ENCODE data around the gene POLR2J3. TPM values are rescaled to one million over a fixed set of nuclear protein-coding genes. Genes with fewer than 3 reads are reported as not detected.
"Not testable (repeated sequence)": the region's sequence is repeated elsewhere in the genome, so short reads cannot be mapped to it uniquely, and the experiment has no call there.

Gene POLR2J3
- total RNA-seq, 1 donor from 2014 or later = 10.4 TPM

DNA sequence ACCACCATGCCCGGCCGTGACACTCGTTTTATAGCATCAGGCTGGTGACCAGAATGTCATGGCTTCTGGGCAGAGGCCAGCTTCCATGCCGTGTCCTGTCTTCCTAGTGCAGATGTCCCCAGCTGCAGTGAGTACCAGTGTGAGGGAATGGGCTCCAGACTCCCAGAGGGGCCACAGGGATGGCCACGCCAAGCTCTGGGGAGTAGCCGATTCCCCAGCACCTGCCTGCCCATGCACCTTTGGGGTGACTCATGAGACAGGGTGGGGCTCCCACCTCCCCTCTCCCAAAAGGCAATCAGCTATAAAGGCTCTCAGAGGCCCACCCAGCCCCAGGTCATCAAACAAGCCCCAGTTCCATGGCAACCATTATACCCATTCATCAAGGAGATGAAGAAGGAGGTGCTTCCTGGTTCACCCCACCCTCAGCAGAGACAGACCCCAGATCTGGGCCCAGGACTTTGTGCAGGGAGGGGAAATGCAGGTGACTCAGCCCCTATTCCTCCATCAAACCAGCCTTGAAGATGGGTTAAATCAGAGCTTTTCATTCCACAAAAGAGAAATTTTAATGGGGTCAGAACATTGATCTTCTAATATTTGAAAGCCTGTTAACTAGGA lies 21.5 kb downstream of the POLR2J3 start, which contains the start of gene SPDYE2:
SPDYE2 (plus strand) TSS at position 419 of the 615 bp plus-strand sequence. CDS start 2,030 bp downstream, outside the sequence.
- H3K36me3 ChIP-seq (ENCODE audit: control insufficient read depth, insufficient read depth, low read length); H3K27me3 ChIP-seq (ENCODE audit: control insufficient read depth, insufficient read depth, low read length); DNase-seq (ENCODE audit: low read depth); H3K4me3 ChIP-seq (ENCODE audit: low read depth, low read length): not testable (repeated sequence)

- not testable (repeated sequence) for H3K27me3 ChIP-seq (ENCODE audit: control insufficient read depth, insufficient read depth, low read length); DNase-seq (ENCODE audit: low read depth); H3K36me3 ChIP-seq (ENCODE audit: control insufficient read depth, insufficient read depth, low read length); H3K4me3 ChIP-seq (ENCODE audit: low read depth, low read length)
Measured at GRCh38 chr7:102546353-102546752, 26.0 kb downstream of the POLR2J3 start.

DNA sequence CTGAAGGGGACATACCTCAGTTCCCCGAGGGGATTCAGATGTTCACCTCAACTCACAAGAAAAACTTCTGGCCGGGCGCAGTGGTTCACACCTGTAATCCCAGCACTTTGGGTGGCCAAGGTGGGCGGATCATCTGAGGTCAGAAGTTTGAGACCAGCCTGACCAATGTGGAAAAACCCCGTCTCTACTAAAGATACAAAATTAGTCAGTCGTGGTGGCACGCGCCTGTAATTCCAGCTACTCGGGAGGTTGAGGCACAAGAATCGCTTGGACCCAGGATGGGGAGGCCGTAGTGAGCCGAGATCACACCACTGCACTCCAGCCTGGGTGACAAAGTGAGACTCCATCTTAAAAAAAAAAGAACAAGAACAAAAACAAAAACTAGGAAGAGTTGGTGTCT lies 27.1 kb downstream of the POLR2J3 start:
- DNase-seq (ENCODE audit: low read depth); H3K27me3 ChIP-seq (ENCODE audit: control insufficient read depth, insufficient read depth, low read length); H3K4me3 ChIP-seq (ENCODE audit: low read depth, low read length); H3K36me3 ChIP-seq (ENCODE audit: control insufficient read depth, insufficient read depth, low read length): not testable (repeated sequence)

GRCh38 chr7:102544372-102544771 lies 28.0 kb downstream of the POLR2J3 start:
- not testable (repeated sequence) for DNase-seq (ENCODE audit: low read depth); H3K4me3 ChIP-seq (ENCODE audit: low read depth, low read length); H3K36me3 ChIP-seq (ENCODE audit: control insufficient read depth, insufficient read depth, low read length); H3K27me3 ChIP-seq (ENCODE audit: control insufficient read depth, insufficient read depth, low read length)

DNA sequence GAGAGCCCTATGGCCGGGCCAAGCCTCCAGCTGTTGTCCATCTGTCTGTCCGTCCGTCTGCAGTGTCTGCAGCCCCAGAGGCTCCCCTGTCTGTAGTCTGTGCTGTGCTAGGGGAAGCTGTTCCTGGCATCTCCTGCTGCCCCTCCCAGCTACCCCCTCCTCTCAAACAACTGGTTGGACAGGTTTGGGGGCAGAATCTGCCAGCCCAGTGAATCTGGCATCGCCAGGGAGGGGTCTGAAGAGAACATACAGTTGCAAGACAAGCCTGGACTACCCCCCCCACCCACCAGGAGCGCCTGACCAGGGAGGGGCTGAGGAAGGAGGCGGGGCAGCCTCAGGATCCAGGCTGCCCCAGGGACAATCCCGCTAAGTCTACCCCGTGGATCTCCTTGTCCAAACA lies 28.8 kb downstream of the POLR2J3 start, which contains the start of gene UPK3BL2:
UPK3BL2 (minus strand) TSS at position 101 of the 400 bp plus-strand sequence; CDS start at position 41, 60 bp downstream.
- H3K36me3 ChIP-seq (ENCODE audit: control insufficient read depth, insufficient read depth, low read length); DNase-seq (ENCODE audit: low read depth); H3K27me3 ChIP-seq (ENCODE audit: control insufficient read depth, insufficient read depth, low read length); H3K4me3 ChIP-seq (ENCODE audit: low read depth, low read length): not testable (repeated sequence)

DNA sequence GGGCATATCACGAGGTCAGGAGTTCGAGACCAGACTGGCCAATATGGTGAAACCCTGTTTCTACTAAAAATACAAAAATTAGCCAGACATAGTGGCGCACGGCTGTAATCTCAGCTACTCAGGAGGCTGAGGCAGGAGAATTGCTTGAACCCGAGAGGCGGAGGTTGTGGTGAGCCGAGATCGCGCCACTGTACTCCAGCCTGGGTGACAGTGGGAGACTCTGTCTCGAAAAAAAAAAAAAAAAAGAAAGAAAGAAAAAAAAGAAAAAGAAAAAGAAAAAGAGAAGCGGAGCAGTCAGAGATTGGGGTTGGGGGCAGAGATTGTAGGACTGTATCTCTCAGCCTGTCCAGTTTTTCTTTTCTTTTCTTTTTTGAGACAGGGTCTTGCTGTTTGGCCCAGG lies 29.6 kb downstream of the POLR2J3 start:
- H3K27me3 ChIP-seq (ENCODE audit: control insufficient read depth, insufficient read depth, low read length); H3K4me3 ChIP-seq (ENCODE audit: low read depth, low read length); DNase-seq (ENCODE audit: low read depth); H3K36me3 ChIP-seq (ENCODE audit: control insufficient read depth, insufficient read depth, low read length): not testable (repeated sequence)

- not testable (repeated sequence) for DNase-seq (ENCODE audit: low read depth); H3K4me3 ChIP-seq (ENCODE audit: low read depth, low read length); H3K27me3 ChIP-seq (ENCODE audit: control insufficient read depth, insufficient read depth, low read length); H3K36me3 ChIP-seq (ENCODE audit: control insufficient read depth, insufficient read depth, low read length)
Measured at GRCh38 chr7:102542083-102542482, 30.3 kb downstream of the POLR2J3 start.

- not testable (repeated sequence) for H3K36me3 ChIP-seq (ENCODE audit: control insufficient read depth, insufficient read depth, low read length); H3K27me3 ChIP-seq (ENCODE audit: control insufficient read depth, insufficient read depth, low read length); DNase-seq (ENCODE audit: low read depth); H3K4me3 ChIP-seq (ENCODE audit: low read depth, low read length)
Measured at GRCh38 chr7:102540604-102541003, 31.8 kb downstream of the POLR2J3 start.

GRCh38 chr7:102535062-102535615 lies 37.2 kb downstream of the POLR2J3 start:
- not testable (repeated sequence) for H3K36me3 ChIP-seq (ENCODE audit: control insufficient read depth, insufficient read depth, low read length); H3K27me3 ChIP-seq (ENCODE audit: control insufficient read depth, insufficient read depth, low read length); H3K4me3 ChIP-seq (ENCODE audit: low read depth, low read length); DNase-seq (ENCODE audit: low read depth)

- DNase-seq (ENCODE audit: low read depth); H3K36me3 ChIP-seq (ENCODE audit: control insufficient read depth, insufficient read depth, low read length); H3K4me3 ChIP-seq (ENCODE audit: low read depth, low read length); H3K27me3 ChIP-seq (ENCODE audit: control insufficient read depth, insufficient read depth, low read length): not testable (repeated sequence)
Measured at GRCh38 chr7:102532127-102532526, 40.3 kb downstream of the POLR2J3 start.

DNA sequence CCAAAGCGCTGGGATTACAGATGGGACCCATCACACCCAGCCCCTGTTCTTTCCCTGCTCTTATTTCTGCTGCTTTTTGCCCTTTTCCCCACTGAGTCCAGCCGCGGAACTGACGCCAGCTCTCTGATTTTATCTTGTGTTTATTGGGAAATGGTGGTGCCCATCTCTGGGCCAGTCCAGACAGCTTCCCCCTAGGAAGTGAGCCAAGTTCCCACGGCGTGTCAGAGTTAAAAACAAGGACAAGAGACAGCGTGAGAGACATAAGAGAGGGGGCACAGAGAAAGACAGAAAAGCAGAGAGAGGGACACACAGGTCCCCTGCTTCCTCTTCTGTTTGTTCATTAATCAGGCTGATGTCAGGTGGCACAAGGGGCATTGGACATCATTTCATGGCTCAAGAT lies 40.8 kb downstream of the POLR2J3 start:
- H3K4me3 ChIP-seq (ENCODE audit: low read depth, low read length); DNase-seq (ENCODE audit: low read depth); H3K27me3 ChIP-seq (ENCODE audit: control insufficient read depth, insufficient read depth, low read length); H3K36me3 ChIP-seq (ENCODE audit: control insufficient read depth, insufficient read depth, low read length): not testable (repeated sequence)

DNA sequence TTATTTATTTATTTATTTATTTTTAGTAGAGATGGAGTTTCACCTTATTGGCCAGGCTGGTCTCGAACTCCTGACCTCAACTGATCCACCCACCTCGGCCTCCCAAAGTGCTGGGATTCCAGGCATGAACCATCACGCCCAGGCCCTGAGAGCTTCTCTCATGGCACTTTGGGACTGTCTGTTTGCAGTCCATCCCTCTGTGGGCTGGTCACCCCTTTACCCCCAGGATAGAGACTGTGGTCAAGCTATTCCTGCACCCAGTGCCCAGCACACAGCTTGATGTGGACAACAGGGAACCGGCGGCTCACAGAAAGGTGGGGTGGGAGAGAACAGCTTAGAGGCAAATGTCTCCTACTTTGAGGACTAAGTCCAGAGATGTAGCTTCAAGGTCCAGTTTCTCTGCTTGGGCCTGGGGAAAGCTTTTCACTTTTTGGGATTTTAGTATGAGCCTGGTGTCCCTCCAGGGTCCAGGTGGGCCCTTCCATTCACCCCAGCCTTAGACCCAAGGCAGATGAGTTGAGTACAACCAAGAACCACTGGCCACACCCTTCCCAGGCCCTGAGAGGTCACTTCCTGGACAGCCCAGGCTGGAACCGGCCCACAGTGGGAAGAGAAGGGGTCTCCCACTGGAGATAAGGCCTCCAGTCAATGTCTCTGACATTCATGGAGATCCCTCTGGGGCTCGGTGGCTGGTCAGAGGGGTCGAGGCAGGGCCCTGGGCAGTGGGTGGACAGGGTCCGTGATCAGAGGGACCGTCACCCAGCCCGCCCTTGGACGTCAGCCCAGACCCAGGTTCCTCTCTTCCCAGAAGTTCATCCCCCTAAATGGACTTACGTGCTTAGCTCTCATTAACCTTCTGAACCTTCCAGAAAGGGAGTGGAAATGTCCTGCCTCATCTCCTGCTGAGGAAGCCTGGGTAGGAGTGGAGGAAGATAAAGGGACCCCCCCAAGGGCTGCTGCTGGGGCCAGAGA lies 44.3 kb downstream of the POLR2J3 start:
- not testable (repeated sequence) for H3K27me3 ChIP-seq (ENCODE audit: control insufficient read depth, insufficient read depth, low read length); H3K4me3 ChIP-seq (ENCODE audit: low read depth, low read length); H3K36me3 ChIP-seq (ENCODE audit: control insufficient read depth, insufficient read depth, low read length); DNase-seq (ENCODE audit: low read depth)

DNA sequence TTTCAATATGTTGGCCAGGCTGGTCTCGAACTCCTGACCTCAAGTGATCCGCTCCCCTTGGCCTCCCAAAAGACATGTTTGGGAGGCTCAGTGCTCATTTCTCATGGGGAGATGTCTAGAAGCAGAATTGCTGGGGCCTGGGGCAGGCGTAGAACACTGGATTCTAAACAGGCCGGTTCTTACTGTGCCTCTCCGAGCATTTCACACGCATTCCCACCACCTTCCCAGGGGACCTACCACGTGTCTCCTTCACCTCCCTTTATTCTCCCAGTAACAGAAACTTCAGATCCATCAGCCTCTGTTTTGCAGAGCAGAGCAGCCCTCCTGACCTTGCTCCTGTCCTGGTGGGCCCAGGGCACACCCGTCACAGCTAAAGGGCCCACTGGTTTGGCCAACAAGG lies 45.2 kb downstream of the POLR2J3 start:
- H3K36me3 ChIP-seq (ENCODE audit: control insufficient read depth, insufficient read depth, low read length); H3K4me3 ChIP-seq (ENCODE audit: low read depth, low read length); DNase-seq (ENCODE audit: low read depth); H3K27me3 ChIP-seq (ENCODE audit: control insufficient read depth, insufficient read depth, low read length): not testable (repeated sequence)

DNA sequence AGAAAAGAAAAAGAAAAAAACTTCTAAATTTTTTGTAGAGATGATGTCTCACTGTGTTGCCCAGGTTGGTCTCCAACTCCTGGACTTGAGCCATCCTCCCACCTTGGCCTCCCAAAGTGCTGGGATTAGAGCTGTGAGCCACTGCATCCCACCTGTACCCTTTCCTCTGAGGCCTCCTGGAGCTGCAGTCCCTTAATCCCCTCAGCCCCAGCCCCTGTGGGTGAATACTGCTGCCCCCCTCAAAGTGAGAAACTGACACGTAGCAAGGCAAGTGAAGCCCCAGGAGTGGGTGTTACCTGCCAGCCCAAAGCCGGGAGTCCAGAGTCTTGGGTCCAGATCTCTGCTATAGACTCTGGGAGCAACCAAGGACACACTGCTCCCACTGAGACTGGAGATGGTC lies 47.6 kb downstream of the POLR2J3 start:
- not testable (repeated sequence) for H3K4me3 ChIP-seq (ENCODE audit: low read depth, low read length)

DNA sequence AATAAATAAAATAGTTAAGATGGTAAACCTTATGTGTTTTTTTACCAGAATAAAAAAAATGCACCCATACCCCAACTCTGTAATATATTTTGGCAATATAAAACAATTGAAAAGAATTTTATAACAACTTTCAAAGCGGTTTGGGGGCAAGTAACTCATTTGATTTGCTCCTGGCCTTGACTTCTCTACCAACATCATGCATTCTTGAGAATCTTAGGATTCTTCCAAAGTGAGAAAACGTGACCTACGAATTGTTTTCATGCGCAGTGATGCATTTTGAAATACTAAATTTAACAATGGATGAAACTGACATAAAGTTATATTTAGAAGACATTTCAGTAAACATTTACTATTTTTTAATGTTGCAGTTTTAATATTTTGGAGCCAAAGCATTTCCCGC lies 51.6 kb downstream of the POLR2J3 start:
- not testable (repeated sequence) for H3K4me3 ChIP-seq (ENCODE audit: low read depth, low read length); DNase-seq (ENCODE audit: low read depth); H3K27me3 ChIP-seq (ENCODE audit: control insufficient read depth, insufficient read depth, low read length); H3K36me3 ChIP-seq (ENCODE audit: control insufficient read depth, insufficient read depth, low read length)

More for the DNA sequence above, 47.6 kb downstream of the POLR2J3 start:
- not testable (repeated sequence) for H3K36me3 ChIP-seq (ENCODE audit: control insufficient read depth, insufficient read depth, low read length); H3K27me3 ChIP-seq (ENCODE audit: control insufficient read depth, insufficient read depth, low read length); DNase-seq (ENCODE audit: low read depth)

Measured in kidney epithelial cell (primary cell).